Anterior cingulate cortex (tissue), 58 donors: ENCODE results near the gene ZNF132.
"Not testable (repeated sequence)": the region's sequence is repeated elsewhere in the genome, so short reads cannot be mapped to it uniquely, and the experiment has no call there.

Source experiments
- DNase-seq, 58 donors: peaks; one replicate each; lab custom pipeline; 2025; lab: John Stamatoyannopoulos, UW

The ZNF132 gene

GRCh38 chr19:58409010-58409790 is 30.8 kb downstream of the ZNF132 start:
- peak in 11 of 58 donors; percentile 4 to 52 (median 30) for DNase-seq

GRCh38 chr19:58408152-58409009 is 31.6 kb downstream of the ZNF132 start, which contains the start of gene ZNF584:
TSS of gene ZNF584 (plus strand) at chr19:58408649. CDS start at chr19:58409148, 499 bp downstream.
- DNase-seq = peak; percentile 63 to 98 (median 94)

- DNase-seq = no peak
Measured at GRCh38 chr19:58407658-58408151, 32.2 kb downstream of the ZNF132 start.

GRCh38 chr19:58406818-58407657 is 32.9 kb downstream of the ZNF132 start:
- no peak for DNase-seq

GRCh38 chr19:58403920-58404478 is 36.0 kb downstream of the ZNF132 start:
- DNase-seq = not testable (repeated sequence)

- no peak for DNase-seq
Measured at GRCh38 chr19:58401840-58402421, 38.0 kb downstream of the ZNF132 start.

GRCh38 chr19:58400916-58401839 is 38.8 kb downstream of the ZNF132 start:
- peak; percentile 86 to 100 (median 98) for DNase-seq

GRCh38 chr19:58400316-58400915 is 39.5 kb downstream of the ZNF132 start:
- DNase-seq = peak in 42 of 58 donors; percentile 13 to 77 (median 45)

GRCh38 chr19:58399903-58400302 is 40.0 kb downstream of the ZNF132 start:
- DNase-seq = no peak

- no peak for DNase-seq
Measured at GRCh38 chr19:58398545-58398944, 41.4 kb downstream of the ZNF132 start.

- no peak for DNase-seq
Measured at GRCh38 chr19:58398087-58398486, 41.9 kb downstream of the ZNF132 start.

- no peak for DNase-seq
Measured at GRCh38 chr19:58397533-58398037, 42.4 kb downstream of the ZNF132 start.

- DNase-seq = no peak
Measured at GRCh38 chr19:58396691-58397532, 43.0 kb downstream of the ZNF132 start.

GRCh38 chr19:58395979-58396627 is 43.9 kb downstream of the ZNF132 start:
- no peak for DNase-seq

GRCh38 chr19:58395220-58395978 is 44.6 kb downstream of the ZNF132 start, which contains the start of gene RNF225:
TSS of gene RNF225 (plus strand) at chr19:58395656. CDS start at chr19:58396090, 434 bp downstream.
- no peak for DNase-seq
